Smooth muscle cell (in vitro differentiated cells): Measurements from ENCODE around the gene TUBGCP6. TPM values are rescaled to one million over a fixed set of nuclear protein-coding genes. Genes with fewer than 3 reads are reported as not detected.
A peak's percentile ranks its signal among the peaks of the same experiment; 100 is the strongest.

Experiments
- DNase-seq: peaks from one replicate; lab custom pipeline; 2025; ENCODE audit not compliant: unreplicated experiment; lab: John Stamatoyannopoulos, UW
- H2AFZ ChIP-seq: fragments of 200-600 bp; sonication (generic); 2 replicates; pipeline ENCODE4 v1.6.0; 2016; ENCODE audit warnings: antibody characterized with exemption, low read depth, mild to moderate bottlenecking
- H3F3A ChIP-seq: fragments of 200-600 bp; sonication (generic); 2 replicates; pipeline ENCODE4 v1.6.0; 2017; ENCODE audit warnings: antibody characterized with exemption, low read depth
- H3K27ac ChIP-seq: fragments of 200-600 bp; sonication (generic); 2 replicates; pipeline ENCODE4 v1.5.1; 2016; ENCODE audit warnings: low read depth, mild to moderate bottlenecking
- H3K27me3 ChIP-seq: fragments of 200-600 bp; sonication (generic); 2 replicates; pipeline ENCODE4 v1.6.1; 2016; ENCODE audit warnings: low read depth, mild to moderate bottlenecking
- H3K36me3 ChIP-seq: fragments of 200-600 bp; sonication (generic); 2 replicates; pipeline ENCODE4 v1.5.1; 2016; ENCODE audit warnings: low read depth
- H3K4me1 ChIP-seq: fragments of 200-600 bp; sonication (generic); 2 replicates; pipeline ENCODE4 v1.5.1; 2016; ENCODE audit warnings: low read depth
- H3K4me2 ChIP-seq: fragments of 200-600 bp; sonication (generic); 2 replicates; pipeline ENCODE4 v1.6.0; 2016; ENCODE audit warnings: mild to moderate bottlenecking
- H3K4me3 ChIP-seq: fragments of 200-600 bp; sonication (generic); 2 replicates; pipeline ENCODE4 v1.5.1; 2016; ENCODE audit warnings: mild to moderate bottlenecking
- H3K79me2 ChIP-seq: fragments of 200-600 bp; sonication (generic); 2 replicates; pipeline ENCODE4 v1.6.0; 2016; ENCODE audit warnings: low read depth, mild to moderate bottlenecking
- H3K9ac ChIP-seq: fragments of 200-600 bp; sonication (generic); 2 replicates; pipeline ENCODE4 v1.6.0; 2016; ENCODE audit warnings: low read depth
- H3K9me3 ChIP-seq: fragments of 200-600 bp; sonication (generic); replicated peaks from 2 replicates; pipeline ENCODE4 v1.5.1; 2016; ENCODE audit warnings: low read depth
- H4K20me1 ChIP-seq: fragments of 200-600 bp; sonication (generic); 2 replicates; pipeline ENCODE4 v1.6.0; 2016; ENCODE audit warnings: low read depth
- CTCF ChIP-seq: fragments of 200-600 bp; sonication (generic); IDR thresholded peaks from 2 replicates; pipeline ENCODE4 v1.5.1; 2017; ENCODE audit warnings: borderline replicate concordance, mild to moderate bottlenecking, antibody characterized with exemption; ENCODE audit not compliant: insufficient read depth, poor library complexity, severe bottlenecking
- WGBS: methylation state at CpG from one replicate; pipeline ENCODE4 v1.1.7; 2016; ENCODE audit warnings: low lambda C conversion rate; 5-methylcytosine and 5-hydroxymethylcytosine counted together
- polyA plus RNA-seq: library from polyadenylated mRNA; unstranded; fragments of >200 nt; fragmentation: Nextera tagmentation; extraction: Ambion mirVana; gene quantifications from 2 replicates; pipeline ENCODE4 v1.2.1, GENCODE V29; 2016
- total RNA-seq: library from RNA; depleted of rRNA; stranded (reverse); fragments of >200 nt; gene quantifications from 2 replicates; pipeline ENCODE4 v1.2.3, GENCODE V29; 2014

TUBGCP6 gene
- total and polyA plus RNA-seq, 2 experiments from 2014 or later: 10.0 to 22.7 TPM

GRCh38 chr22:50278461-50278860 is 33.6 kb upstream of the TUBGCP6 start:
- H3K4me2 ChIP-seq: no peak overlapping the region
- WGBS: 95% methylated on average over 16 of the region's 21 CpGs
- peaks cover 14% of the 10 kb centered on the region for H3F3A ChIP-seq
- H3K36me3 ChIP-seq: no peaks in the 10 kb centered on the region
- no peak overlapping the region for H3K4me3 ChIP-seq
- no peak overlapping the region for H3K27ac ChIP-seq
- H3K4me1 ChIP-seq: no peaks in the 10 kb centered on the region
- no peaks in the 10 kb centered on the region for H3K9me3 ChIP-seq
- no peak for DNase-seq
- H2AFZ ChIP-seq: no peak overlapping the region
- H3K9ac ChIP-seq: no peak overlapping the region
- H3K27me3 ChIP-seq: no peaks in the 10 kb centered on the region
- H4K20me1 ChIP-seq: peaks cover 93% of the 10 kb centered on the region
- no peak for TF ChIP-seq CTCF
- H3K79me2 ChIP-seq: peaks cover 5% of the 10 kb centered on the region

- H3K27ac ChIP-seq: no peak overlapping the region
Observed at GRCh38 chr22:50277761-50278160, 32.9 kb upstream of the TUBGCP6 start.

GRCh38 chr22:50276143-50276542 is 31.3 kb upstream of the TUBGCP6 start:
- H3K4me1 ChIP-seq: peaks cover 16% of the 10 kb centered on the region
- no peak for DNase-seq
- no peak overlapping the region for H3K9ac ChIP-seq
- no peak overlapping the region for H3K4me3 ChIP-seq
- H3K9me3 ChIP-seq: no peaks in the 10 kb centered on the region
- no peaks in the 10 kb centered on the region for H3K27me3 ChIP-seq
- H4K20me1 ChIP-seq: peaks cover 87% of the 10 kb centered on the region
- no peak overlapping the region for H2AFZ ChIP-seq
- no peak overlapping the region for H3K27ac ChIP-seq
- no peak overlapping the region for H3K4me2 ChIP-seq
- peaks cover 18% of the 10 kb centered on the region for H3F3A ChIP-seq
- TF ChIP-seq CTCF: peak; percentile 54
- peaks cover 2% of the 10 kb centered on the region for H3K79me2 ChIP-seq
- no peaks in the 10 kb centered on the region for H3K36me3 ChIP-seq
- WGBS: 83% methylated on average over 19 of the region's 25 CpGs

More at GRCh38 chr22:50277761-50278160, 32.9 kb upstream of the TUBGCP6 start:
- Histone ChIP-seq H3K9ac (no peak overlapping the region), H3K36me3 (no peaks in the 10 kb centered on the region), H3K79me2 (peaks cover 5% of the 10 kb centered on the region), H3K9me3 (no peaks in the 10 kb centered on the region), H3K4me1 (peaks cover under 1% of the 10 kb centered on the region), H3K4me3 (no peak overlapping the region), H3K4me2 (no peak overlapping the region), H4K20me1 (peaks cover 90% of the 10 kb centered on the region), H2AFZ (no peak overlapping the region), H3F3A (peaks cover 14% of the 10 kb centered on the region), H3K27me3 (no peaks in the 10 kb centered on the region)
- no peak for TF ChIP-seq CTCF
- no peak for DNase-seq
- 96% methylated on average over 18 of the region's 25 CpGs for WGBS

- Histone ChIP-seq H3K4me2 (no peak overlapping the region), H3K27me3 (no peaks in the 10 kb centered on the region), H3K79me2 (no peaks in the 10 kb centered on the region), H3K4me3 (no peak overlapping the region), H3K36me3 (no peaks in the 10 kb centered on the region), H3K9me3 (no peaks in the 10 kb centered on the region), H4K20me1 (peaks cover 89% of the 10 kb centered on the region), H3F3A (peaks cover 18% of the 10 kb centered on the region), H3K9ac (no peak overlapping the region), H3K4me1 (peaks cover 22% of the 10 kb centered on the region), H2AFZ (no peak overlapping the region), H3K27ac (no peak overlapping the region)
- no peak for TF ChIP-seq CTCF
- no peak for DNase-seq
- 97% methylated on average over 39 of the region's 43 CpGs for WGBS
Observed at GRCh38 chr22:50275181-50276055, 30.6 kb upstream of the TUBGCP6 start.
